Measurements from ENCODE around the gene ZNF483.
A peak's percentile ranks its signal among the peaks of the same experiment; 100 is the strongest.
"Not testable (repeated sequence)": the region's sequence is repeated elsewhere in the genome, so short reads cannot be mapped to it uniquely, and the experiment has no call there.

Gene ZNF483

DNA sequence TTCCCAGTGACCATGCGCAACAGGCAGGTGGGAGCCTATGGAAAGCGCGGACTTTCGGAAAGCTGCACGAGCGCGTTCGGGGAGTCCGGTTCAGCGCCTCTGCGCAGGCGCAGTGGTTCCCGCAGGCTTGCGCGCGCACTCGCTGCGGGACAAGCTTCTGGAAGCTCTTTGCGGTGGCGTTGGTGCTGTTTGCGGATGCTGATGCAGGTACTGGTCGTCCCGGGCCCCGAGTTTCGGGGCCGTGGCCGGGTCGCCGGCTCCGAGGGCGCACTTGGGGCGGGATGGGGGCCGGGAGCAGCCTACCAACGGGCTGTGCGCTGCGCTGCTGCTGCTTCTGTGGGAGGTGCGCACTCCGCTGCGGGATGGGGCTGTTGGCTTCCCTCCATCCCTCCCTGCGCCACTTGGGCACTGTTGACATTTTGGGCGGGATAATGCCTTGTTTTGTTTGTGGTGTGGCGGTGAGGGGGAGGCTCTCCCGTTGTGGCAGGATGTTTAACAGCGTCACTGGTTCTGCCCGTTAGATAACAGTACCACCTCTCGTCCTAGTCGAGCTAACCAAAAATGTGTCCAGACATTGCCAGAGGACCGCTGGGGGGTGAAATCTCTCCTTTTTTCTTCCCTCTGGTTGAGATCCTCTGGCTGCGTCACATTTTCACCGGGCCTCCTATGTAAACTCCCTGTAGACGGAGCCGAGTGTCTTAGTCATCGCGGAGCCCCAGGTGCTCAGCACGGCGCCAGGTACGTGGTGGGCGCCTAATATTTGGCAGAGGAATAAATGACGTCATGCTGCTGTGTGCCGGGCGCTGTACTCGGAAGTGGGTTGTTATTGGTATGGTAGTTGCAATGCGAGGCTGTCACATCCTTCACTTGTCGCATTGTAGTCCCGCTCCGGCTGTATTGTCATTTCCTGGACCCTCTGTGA is at the start of gene ZNF483:
Gene ZNF483 (plus strand): TSS at position 124 of the 922 bp plus-strand sequence. CDS start 2,217 bp downstream, outside the sequence.
- peak in 1 of 2 experiments; percentile 8 for DNase-seq

DNA sequence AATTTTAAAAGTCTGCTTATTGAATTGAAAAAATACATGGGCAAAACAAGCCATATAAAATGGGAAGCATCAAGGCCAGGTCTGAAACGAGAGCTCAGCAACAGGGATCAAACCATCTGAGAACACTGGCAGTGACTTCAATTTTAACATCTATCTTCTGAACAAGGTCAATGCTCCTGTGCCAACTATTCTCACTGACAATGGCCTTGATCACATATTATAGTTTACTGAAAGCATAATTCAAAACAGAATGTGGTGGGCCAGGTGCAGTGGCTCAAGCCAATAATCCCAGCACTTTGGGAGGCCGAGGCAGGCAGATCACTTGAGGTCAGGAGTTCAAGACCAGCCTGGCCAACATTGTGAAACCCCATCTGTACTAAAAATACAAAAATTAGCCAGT is 49.8 kb upstream of the ZNF483 start:
- DNase-seq = no peak

DNA sequence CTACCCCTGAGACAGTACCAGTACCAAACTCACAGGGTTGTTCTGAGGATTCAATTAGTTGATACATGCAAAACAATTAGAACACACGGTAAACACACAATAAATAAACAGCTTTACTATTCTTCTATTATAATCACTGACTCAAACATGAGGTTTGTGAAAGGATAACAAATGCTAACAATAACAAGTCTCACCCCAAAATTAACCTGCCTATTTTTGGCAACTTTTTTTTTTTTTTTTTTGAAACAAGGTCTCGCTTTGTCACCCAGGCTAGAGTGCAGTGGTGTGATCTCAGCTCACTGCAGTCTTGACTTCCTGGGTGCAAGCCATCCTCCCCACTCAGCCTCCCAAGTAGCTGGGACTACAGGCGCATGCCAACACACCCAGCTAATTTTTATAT is 47.3 kb upstream of the ZNF483 start:
- no peak for DNase-seq

DNA sequence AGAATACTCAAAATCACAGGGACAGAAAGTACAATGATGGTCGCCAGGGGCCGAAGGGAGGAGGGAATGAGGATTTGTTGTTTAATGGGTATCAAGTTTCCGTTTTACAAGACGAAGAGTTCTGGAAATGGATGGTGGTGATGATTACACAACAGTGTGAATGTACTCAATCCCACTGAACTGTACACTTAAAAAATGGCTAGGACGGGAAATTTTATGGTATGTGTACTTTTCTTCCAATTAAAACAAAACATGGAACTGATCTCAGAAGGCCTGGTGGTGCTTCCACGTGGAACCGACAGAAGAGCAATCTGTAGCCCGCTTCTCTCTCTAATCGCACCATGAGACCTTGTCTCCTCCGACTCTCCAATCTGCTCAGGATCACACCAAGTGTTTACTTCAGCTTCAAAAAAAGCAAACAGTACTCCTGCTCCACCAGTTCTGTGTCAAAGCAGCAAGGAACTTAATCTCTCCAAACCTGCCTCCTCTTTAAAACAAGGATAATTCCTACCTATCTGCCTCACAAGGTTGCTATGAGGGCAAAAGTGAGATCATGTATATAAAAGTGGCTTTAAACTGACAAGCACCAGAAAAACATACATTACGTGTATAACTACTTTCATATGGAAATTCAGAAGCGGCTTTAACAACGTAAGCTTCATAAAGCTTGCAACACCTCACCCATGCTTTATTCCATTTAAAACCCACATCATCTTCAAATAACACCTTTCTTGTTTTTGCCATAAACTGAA is 42.9 kb upstream of the ZNF483 start:
- no peak for DNase-seq

DNA sequence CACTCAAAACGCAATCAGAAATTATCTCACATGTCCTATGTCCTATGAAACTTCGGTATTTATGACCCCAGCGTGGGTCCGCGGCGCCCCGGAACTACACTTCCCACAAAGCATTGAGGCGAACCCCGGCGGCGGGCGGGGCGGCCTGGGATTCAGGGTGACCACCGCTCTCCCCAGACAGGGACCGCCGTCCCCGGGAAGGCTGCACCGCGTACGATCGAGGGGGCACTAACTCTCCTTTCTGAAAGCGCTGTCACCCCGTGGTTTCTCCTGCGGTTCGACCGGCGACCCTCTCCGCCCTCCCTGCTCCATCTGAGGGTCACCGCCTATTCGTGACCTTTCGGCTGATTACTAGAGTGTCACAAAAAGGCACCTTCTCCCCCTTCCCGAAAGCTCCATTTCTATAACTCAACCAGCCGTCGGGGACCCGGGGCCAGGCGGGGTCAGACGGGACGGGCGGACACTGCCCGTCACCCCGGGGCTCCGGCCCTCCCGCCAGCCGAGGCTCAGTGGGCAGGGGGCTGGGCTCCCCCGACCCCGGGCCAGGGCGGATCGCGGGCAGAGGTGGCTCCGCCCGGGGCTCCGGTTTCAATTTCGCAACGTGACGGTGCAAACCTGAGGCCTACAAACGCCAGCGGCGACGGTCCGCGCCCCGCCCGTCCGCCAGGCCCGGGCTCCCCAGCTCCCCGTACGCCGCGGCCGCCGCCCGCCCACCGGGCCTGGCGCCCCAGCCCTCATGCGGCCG is 42.1 kb upstream of the ZNF483 start:
- peak in 1 of 2 experiments; percentile 13 for DNase-seq

DNA sequence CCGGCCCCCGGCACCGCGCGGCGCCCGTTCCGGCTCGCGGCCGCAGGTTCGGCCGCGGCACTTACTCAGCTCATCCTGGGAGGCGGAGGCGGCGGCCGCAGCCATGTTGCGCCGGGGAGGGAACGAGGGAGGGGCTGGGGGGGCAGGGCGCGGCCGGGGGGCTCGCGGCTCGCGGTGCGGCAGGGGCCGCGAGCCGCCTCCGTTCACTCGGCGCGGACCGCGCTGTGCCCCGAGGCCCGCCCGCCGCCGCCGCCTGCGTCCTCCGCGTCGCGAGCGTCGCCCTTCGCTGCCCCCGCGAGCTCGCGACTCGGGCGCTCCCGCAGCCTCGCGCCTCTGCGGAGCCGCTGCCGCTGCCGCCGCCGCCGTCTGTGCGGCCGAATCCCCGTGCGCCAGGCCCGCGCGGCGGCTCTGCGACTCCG is 41.5 kb upstream of the ZNF483 start:
- DNase-seq = no peak

DNA sequence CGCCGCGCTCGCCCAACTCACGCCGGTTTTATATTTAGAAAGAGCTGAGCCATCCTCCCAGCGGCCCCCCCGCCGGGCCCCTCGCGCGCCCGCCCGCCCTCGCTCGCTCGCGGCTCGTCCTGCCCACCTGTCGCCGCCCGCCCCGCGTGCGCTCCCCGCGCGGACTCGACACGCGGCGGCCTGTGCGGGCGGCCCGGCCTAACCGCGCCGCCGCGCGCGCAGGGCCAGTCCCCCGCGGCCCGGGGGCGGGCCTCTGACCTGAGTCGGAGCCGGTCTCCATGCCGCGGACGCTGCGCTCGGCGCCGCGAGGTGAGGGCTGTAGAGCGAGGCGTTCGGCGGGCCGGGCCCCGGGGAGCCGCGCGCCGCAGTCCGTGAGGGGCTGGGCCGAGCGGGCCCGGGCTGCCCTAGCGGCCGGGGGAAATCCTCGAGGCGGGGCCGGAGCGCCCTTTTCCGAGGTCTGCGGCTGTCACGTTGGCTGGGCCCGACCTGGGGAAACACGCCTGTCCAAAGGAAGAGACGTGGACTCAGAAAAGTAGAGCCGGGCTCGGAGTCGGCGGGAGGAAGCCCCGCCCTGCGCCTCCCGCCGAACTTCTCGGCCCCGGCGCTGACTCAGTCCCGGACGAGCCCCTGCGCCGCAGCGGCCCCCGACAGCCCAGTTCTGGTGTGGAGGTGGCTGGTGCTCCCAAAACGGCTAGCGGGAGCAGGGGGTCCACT is 41.0 kb upstream of the ZNF483 start, which contains the start of gene ECPAS:
Gene ECPAS (minus strand): TSS at position 526 of the 714 bp plus-strand sequence. CDS start 11,465 bp downstream, outside the sequence.
- DNase-seq = no peak

DNA sequence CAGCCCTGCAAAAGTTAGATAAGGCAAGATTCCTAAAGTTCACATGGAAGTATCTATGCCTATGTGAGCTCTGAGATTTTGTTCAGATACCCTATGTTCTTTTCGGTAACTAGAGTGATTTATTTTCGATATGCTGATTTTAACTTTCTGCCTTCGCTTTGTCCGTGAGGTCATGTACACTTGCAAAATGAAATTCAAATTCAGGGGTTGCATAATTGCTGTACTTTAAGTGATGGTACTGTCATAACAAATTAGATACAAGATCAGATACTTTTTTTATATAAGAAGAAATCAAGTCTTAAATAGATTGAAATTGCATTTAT is 40.4 kb upstream of the ZNF483 start:
- DNase-seq = no peak

DNA sequence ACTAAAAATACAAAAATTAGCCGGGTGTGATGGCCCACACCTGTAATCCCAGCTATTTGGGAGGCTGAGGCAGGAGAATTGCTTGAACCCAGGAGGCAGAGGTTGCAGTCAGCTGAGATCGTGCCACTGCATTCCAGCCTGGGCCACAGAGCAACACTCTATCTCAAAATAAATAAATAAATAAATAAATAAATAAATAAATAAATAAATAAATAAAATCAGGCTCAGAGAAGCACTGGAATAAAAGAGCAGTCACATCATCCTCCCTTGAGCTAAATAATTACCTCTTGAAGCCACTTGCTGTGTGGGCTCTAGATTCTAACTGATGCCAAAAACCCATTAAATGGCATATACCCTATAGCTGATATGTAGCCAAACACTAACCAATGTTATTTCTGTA is 27.8 kb upstream of the ZNF483 start:
- not testable (repeated sequence) for DNase-seq

DNA sequence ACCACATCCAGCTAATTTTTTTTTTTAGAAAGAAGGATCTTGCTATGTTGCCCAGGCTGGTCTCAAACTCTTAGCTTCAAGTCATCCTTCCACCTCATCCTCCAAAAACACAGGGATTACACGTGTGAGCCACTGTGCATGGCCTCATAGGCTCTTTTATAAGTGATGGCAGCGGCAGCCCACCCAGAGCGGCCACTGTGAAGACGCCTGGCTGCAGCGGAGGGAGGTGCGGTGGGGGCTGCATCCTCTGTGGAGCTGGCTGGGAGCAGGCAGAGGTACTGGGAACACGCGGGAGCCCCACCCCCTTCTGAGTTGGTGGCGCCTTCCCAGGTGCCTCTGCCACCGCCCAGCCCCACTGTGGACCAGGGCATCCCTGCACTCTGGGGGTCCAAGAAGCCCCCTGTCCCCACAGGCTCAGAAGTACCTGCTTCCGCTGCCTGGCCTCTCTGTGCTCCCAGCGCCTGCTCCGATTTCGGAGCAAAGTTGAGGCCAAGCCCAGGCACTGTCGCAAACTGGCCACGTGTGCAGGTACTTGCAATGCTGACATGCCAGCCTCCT is 23.9 kb upstream of the ZNF483 start:
- no peak for DNase-seq

DNA sequence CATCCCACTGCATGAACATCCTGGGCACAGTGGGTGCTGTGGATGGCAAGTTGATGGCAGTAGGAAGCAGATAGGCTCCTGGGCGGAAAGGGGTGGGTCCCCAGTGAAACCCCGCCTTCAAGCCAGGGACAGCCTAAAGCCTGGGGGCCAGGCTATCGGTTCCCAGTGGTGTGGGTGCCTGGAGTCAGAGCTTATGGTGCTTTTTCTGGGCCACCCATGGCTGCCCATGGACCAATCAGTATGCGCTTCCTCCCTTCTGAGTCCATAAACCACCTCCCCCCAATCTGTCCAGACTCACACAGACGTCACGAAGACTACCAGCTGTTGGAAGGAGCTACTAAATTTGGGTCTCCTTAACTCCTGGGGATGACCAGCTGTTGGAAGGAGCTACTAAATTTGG is 23.3 kb upstream of the ZNF483 start:
- DNase-seq = no peak

DNA sequence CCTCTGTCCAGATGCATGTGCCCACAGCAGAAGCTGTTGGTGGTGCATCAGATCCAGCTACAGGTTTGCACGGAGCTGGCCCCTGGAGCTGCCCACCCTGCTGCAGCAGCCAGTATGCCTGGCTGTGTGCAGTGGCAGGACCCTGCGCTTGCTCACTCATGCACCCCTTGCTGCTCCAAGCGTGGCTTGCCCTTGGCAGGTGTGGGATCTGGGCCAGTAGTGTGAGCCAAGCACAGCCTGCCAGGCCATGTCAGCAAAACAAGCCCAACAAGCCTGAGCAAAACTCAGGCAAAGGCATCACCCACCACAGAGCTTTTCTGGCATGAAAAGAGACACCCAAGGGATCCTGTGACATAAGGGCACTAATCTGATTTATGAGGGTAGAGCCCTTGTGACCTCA is 22.5 kb upstream of the ZNF483 start:
- no peak for DNase-seq

DNA sequence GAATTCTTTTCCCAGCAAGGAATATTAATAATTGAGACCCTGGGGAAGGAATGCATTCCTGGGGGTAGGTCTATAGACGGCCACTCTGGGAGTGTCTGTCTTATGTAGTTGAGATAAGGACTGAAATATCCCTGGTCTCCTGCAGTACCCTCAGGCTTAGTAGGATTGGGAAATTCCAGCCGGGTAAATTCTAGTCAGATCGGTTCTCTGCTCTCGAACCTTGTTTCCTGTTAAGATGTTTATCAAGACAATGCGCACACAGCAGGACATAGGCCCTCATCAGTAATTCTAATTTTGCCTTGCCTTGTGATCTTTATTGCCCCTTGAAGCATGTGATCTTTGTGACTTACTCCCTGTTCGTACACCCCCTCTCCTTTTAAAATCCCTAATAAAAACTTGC is 13.4 kb upstream of the ZNF483 start:
- not testable (repeated sequence) for DNase-seq

DNA sequence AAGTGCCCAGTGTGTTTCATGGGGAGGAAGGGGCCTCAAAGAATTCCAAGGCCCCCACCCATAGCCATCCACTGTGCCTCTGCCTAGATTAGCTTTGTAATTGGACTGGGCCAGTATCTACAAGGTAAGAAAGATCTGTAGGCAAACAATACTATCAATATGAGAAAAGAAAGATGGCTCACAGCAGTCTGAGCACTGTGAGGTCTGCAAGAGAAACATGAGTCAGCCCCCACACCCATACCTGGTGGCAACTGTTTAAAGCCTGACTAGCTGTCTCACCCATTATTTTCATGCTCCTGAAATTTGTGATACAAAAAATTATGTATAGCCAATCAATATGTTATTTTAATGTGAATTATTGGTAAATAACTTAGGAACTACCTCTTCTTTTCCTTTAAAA is 10.0 kb upstream of the ZNF483 start:
- DNase-seq = no peak

DNA sequence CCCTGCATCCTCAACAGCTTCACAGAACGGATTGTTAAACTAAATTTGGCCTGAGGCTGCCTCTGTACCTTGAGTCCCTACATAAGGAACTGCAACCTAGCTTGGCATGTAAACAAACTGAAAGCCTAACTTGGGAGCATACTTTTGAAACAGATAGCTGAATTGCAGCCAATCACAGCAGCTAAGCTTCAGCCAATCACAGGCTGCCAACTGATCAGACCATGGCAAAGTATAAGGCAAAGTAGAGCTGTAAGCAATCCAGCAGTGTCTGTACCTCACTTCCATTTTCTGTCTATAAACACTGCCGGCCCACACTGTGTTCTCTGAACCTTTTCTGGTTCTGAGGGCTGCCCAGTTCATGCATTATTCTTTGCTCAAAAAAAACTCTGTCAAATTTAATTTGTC is 8.9 kb upstream of the ZNF483 start:
- no peak for DNase-seq

DNA sequence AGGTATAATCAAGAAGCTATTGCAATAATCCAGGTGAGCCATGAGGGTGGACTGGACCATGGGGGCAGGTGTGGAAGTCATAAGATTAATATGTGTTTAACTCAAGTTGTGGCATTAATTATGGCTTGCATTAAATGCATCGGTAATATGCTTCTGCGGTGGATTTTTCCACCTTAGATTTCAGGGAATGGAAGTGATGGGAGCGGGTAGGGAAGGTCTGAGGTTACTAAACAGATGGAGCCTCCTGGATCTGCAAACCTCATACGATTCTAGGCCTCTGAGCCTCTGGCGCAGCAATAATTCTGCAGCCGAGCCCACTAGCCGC is 286 bp upstream of the ZNF483 start:
- DNase-seq = no peak

DNA sequence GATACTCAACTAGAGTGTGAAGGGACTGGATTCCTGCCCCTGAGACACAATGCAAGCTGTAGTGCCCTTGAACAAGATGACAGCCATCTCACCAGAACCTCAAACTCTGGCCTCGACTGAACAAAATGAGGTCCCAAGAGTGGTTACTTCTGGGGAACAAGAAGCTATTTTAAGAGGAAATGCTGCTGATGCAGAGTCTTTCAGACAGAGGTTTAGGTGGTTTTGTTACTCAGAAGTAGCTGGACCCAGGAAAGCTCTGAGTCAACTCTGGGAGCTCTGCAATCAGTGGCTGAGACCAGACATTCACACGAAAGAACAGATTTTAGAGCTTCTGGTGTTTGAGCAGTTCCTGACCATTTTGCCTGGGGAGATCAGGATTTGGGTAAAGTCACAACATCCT is 2.4 kb downstream of the ZNF483 start:
- DNase-seq = no peak

DNA sequence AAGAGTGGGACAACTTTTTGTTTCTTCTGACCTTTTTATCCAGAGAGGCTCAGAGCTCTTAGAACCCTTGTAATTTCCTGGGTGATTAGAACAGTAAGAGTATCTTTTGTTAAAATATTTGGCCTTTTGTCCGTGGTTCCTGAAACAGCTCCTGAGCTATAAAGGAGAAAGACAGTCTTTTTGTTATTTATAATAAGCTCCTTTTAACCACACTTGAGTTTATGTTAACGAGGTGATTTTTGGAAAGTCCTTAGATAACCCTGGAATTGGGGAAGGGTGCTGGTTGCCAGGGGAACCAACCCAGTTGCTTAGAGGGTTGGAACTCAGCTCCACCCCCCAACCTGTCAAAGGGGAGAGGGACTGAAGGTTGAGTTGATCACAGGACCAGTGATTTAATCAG is 4.8 kb downstream of the ZNF483 start:
- no peak for DNase-seq

DNA sequence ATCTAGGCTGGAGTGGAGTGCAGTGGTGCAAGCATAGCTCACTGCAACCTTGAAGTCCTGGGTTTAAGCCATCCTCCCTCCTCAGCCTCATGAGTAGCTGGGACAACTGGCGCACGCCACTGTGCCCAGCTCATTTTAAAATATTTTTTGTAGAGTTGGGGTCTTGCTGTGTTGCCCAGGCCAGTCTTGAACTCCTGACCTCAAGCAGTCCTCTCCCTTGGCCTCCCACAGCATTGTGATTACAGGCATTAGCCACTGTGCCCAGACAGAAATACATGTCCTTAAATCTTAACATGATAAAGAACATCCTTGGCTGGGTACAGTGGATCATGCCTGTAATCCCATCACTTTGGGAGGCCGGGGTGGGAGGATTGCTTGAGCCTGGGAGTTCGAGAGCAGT is 6.7 kb downstream of the ZNF483 start:
- DNase-seq = no peak

DNA sequence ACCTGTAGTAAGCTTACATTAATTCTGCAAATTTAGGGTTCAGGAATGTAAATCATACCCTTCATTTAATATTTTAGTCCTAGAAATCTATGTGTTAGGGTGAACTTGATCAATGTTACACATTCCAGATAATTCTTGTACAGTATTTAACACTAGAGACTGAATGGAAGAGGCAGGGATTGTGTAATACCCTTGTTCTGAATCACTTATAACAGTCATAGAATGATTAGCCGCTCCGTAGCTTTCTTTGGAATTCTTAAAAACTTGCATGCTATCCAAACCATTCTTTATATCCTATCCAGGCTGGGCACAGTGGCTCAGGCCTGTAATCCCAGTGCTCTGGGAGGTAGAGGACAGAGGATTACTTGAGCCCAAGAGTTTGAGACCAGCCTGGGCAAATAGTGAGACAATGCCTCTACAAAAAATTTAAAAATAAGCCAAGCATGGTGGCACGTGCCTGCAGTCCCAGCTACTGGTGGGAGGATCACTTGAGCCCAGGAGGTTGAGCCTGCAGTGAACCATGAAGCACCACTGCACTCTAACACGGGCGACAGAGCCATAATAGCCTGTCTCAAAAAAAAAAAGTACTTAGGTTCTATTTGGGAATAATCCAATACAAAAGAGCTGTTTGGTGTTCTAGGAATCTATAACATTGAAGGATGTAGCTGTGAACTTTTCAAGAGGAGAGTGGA is 8.3 kb downstream of the ZNF483 start:
- no peak for DNase-seq

DNA sequence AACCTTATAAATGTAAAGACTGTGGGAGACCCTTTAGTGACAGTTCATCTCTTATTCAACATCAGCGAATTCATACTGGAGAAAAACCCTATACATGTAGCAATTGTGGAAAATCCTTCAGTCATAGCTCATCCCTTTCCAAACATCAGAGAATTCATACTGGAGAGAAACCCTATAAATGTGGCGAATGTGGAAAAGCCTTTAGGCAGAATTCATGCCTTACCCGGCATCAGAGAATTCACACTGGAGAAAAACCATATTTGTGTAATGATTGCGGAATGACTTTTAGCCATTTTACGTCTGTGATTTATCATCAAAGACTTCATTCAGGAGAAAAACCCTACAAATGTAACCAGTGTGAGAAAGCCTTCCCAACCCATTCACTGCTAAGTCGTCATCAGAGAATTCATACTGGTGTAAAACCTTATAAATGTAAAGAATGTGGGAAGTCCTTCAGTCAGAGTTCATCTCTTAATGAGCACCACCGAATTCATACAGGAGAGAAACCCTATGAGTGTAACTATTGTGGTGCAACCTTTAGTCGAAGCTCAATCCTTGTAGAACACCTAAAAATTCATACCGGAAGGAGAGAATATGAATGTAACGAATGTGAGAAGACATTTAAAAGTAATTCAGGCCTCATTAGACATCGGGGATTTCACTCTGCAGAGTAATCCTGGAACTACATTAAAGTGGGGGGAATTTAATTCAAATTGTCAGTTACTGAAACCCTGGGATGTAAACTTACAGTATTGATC is 17.7 kb downstream of the ZNF483 start:
- no peak for DNase-seq

Data from NCI-H187 (cell line).